Measurements from ENCODE around the gene YY1.
A peak's percentile ranks its signal among the peaks of the same experiment; 100 is the strongest.

Gene YY1

GRCh38 chr14:100288382-100289185, 49.6 kb downstream of the YY1 start:
- no peak overlapping the region for H3K4me3 ChIP-seq
- no peak for DNase-seq (ENCODE audit: low read depth, low spot score)
- H3K9me3 ChIP-seq (ENCODE audit: low read depth, low read length): no peaks in the 10 kb centered on the region
- no peak overlapping the region for H3K9ac ChIP-seq (ENCODE audit: insufficient read length)
- H3K27ac ChIP-seq: no peak overlapping the region
- no peaks in the 10 kb centered on the region for H3K36me3 ChIP-seq (ENCODE audit: insufficient read depth, low read length)
- TF ChIP-seq EZH2 (IDR thresholded peaks at IDR 0.05): no peak
- no peak for TF ChIP-seq POLR2AphosphoS5 (IDR thresholded peaks at IDR 0.05; ENCODE audit: borderline replicate concordance, low read depth, low read length)
- no peak for TF ChIP-seq FOXP2 (optimal IDR thresholded peaks at IDR 0.05; ENCODE audit: control extremely low read depth, extremely low read length, insufficient read depth)

- DNase-seq (ENCODE audit: low read depth, low spot score): no peak
- Histone ChIP-seq H3K9me3 (ENCODE audit: low read depth, low read length) (no peaks in the 10 kb centered on the region), H3K27ac (no peak overlapping the region), H3K36me3 (ENCODE audit: insufficient read depth, low read length) (no peaks in the 10 kb centered on the region), H3K9ac (ENCODE audit: insufficient read length) (no peak overlapping the region), H3K4me3 (no peak overlapping the region)
- TF ChIP-seq POLR2AphosphoS5 (IDR thresholded peaks at IDR 0.05; ENCODE audit: borderline replicate concordance, low read depth, low read length) (0 out of 2 replicates have a peak, but pooled peaks have one; percentile 7), EZH2 (IDR thresholded peaks at IDR 0.05) (no peak), FOXP2 (optimal IDR thresholded peaks at IDR 0.05; ENCODE audit: control extremely low read depth, extremely low read length, insufficient read depth) (no peak)
Measured at GRCh38 chr14:100289916-100290606, 51.1 kb downstream of the YY1 start.

GRCh38 chr14:100290607-100291304, 51.8 kb downstream of the YY1 start:
- Histone ChIP-seq H3K36me3 (ENCODE audit: insufficient read depth, low read length) (no peaks in the 10 kb centered on the region), H3K9me3 (ENCODE audit: low read depth, low read length) (no peaks in the 10 kb centered on the region)

GRCh38 chr14:100291305-100292075, 52.5 kb downstream of the YY1 start:
- no peak for DNase-seq (ENCODE audit: low read depth, low spot score)
- TF ChIP-seq FOXP2 (optimal IDR thresholded peaks at IDR 0.05; ENCODE audit: control extremely low read depth, extremely low read length, insufficient read depth) (no peak), POLR2AphosphoS5 (IDR thresholded peaks at IDR 0.05; ENCODE audit: borderline replicate concordance, low read depth, low read length) (no peak), EZH2 (IDR thresholded peaks at IDR 0.05) (no peak)
- Histone ChIP-seq H3K9me3 (ENCODE audit: low read depth, low read length) (no peaks in the 10 kb centered on the region), H3K4me3 (no peak overlapping the region), H3K9ac (ENCODE audit: insufficient read length) (no peak overlapping the region), H3K27ac (no peak overlapping the region), H3K36me3 (ENCODE audit: insufficient read depth, low read length) (no peaks in the 10 kb centered on the region)

More at GRCh38 chr14:100290607-100291304, 51.8 kb downstream of the YY1 start:
- TF ChIP-seq POLR2AphosphoS5 (IDR thresholded peaks at IDR 0.05; ENCODE audit: borderline replicate concordance, low read depth, low read length) (0 out of 2 replicates have a peak, but pooled peaks have one; percentile 8), EZH2 (IDR thresholded peaks at IDR 0.05) (no peak), FOXP2 (optimal IDR thresholded peaks at IDR 0.05; ENCODE audit: control extremely low read depth, extremely low read length, insufficient read depth) (no peak)
- H3K27ac ChIP-seq: no peak overlapping the region
- no peak for DNase-seq (ENCODE audit: low read depth, low spot score)
- H3K4me3 ChIP-seq: no peak overlapping the region
- no peak overlapping the region for H3K9ac ChIP-seq (ENCODE audit: insufficient read length)

- no peaks in the 10 kb centered on the region for H3K36me3 ChIP-seq (ENCODE audit: insufficient read depth, low read length)
- TF ChIP-seq POLR2AphosphoS5 (IDR thresholded peaks at IDR 0.05; ENCODE audit: borderline replicate concordance, low read depth, low read length) (no peak), FOXP2 (optimal IDR thresholded peaks at IDR 0.05; ENCODE audit: control extremely low read depth, extremely low read length, insufficient read depth) (no peak), EZH2 (IDR thresholded peaks at IDR 0.05) (no peak)
- DNase-seq (ENCODE audit: low read depth, low spot score): no peak
Measured at GRCh38 chr14:100292301-100292775, 53.4 kb downstream of the YY1 start.

GRCh38 chr14:100292776-100293461, 54.0 kb downstream of the YY1 start:
- no peak overlapping the region for H3K4me3 ChIP-seq
- H3K9ac ChIP-seq (ENCODE audit: insufficient read length): no peak overlapping the region
- no peaks in the 10 kb centered on the region for H3K36me3 ChIP-seq (ENCODE audit: insufficient read depth, low read length)
- no peak for TF ChIP-seq POLR2AphosphoS5 (IDR thresholded peaks at IDR 0.05; ENCODE audit: borderline replicate concordance, low read depth, low read length)
- TF ChIP-seq FOXP2 (optimal IDR thresholded peaks at IDR 0.05; ENCODE audit: control extremely low read depth, extremely low read length, insufficient read depth): no peak
- no peak for TF ChIP-seq EZH2 (IDR thresholded peaks at IDR 0.05)
- H3K27ac ChIP-seq: no peak overlapping the region
- DNase-seq (ENCODE audit: low read depth, low spot score): no peak
- no peaks in the 10 kb centered on the region for H3K9me3 ChIP-seq (ENCODE audit: low read depth, low read length)

More at GRCh38 chr14:100292301-100292775, 53.4 kb downstream of the YY1 start:
- Histone ChIP-seq H3K27ac (no peak overlapping the region), H3K4me3 (no peak overlapping the region), H3K9ac (ENCODE audit: insufficient read length) (no peak overlapping the region), H3K9me3 (ENCODE audit: low read depth, low read length) (no peaks in the 10 kb centered on the region)

Measured in SK-N-MC (cell line).